ENCODE data around the gene ADGRF3.
"Not testable (repeated sequence)": the region's sequence is repeated elsewhere in the genome, so short reads cannot be mapped to it uniquely, and the experiment has no call there.

The ADGRF3 gene

GRCh38 chr2:26314243-26314642 lies 32.3 kb downstream of the ADGRF3 start:
- no peak for DNase-seq

- no peak for DNase-seq
These were observed 33.1 kb downstream of the ADGRF3 start for GRCh38 chr2:26313446-26313845.

GRCh38 chr2:26312471-26312870 lies 34.1 kb downstream of the ADGRF3 start:
- DNase-seq: no peak

- no peak for DNase-seq
These were observed 36.7 kb downstream of the ADGRF3 start for GRCh38 chr2:26309921-26310320.

- no peak for DNase-seq
These were observed 41.0 kb downstream of the ADGRF3 start for GRCh38 chr2:26305540-26305939.

- DNase-seq: not testable (repeated sequence)
These were observed 41.5 kb downstream of the ADGRF3 start for GRCh38 chr2:26305094-26305493.

- no peak for DNase-seq
These were observed 43.7 kb downstream of the ADGRF3 start for GRCh38 chr2:26302846-26303245.

- no peak for DNase-seq
These were observed 46.2 kb downstream of the ADGRF3 start for GRCh38 chr2:26300234-26300925.

- no peak for DNase-seq
These were observed 47.0 kb downstream of the ADGRF3 start for GRCh38 chr2:26299471-26300101.

GRCh38 chr2:26298638-26299393 lies 47.8 kb downstream of the ADGRF3 start:
- no peak for DNase-seq

- no peak for DNase-seq
These were observed 48.3 kb downstream of the ADGRF3 start for GRCh38 chr2:26298286-26298637.

GRCh38 chr2:26297061-26297460 lies 49.5 kb downstream of the ADGRF3 start:
- DNase-seq: no peak

- DNase-seq: no peak
These were observed 51.1 kb downstream of the ADGRF3 start for GRCh38 chr2:26295511-26295910.

GRCh38 chr2:26292646-26293045 lies 53.9 kb downstream of the ADGRF3 start:
- no peak for DNase-seq

- no peak for DNase-seq
These were observed 56.6 kb downstream of the ADGRF3 start for GRCh38 chr2:26290001-26290400.

- no peak for DNase-seq
These were observed 60.7 kb downstream of the ADGRF3 start for GRCh38 chr2:26285931-26286330.

GRCh38 chr2:26284132-26284531 lies 62.5 kb downstream of the ADGRF3 start:
- no peak for DNase-seq

GRCh38 chr2:26283606-26284005 lies 63.0 kb downstream of the ADGRF3 start:
- DNase-seq: no peak

- DNase-seq: no peak
These were observed 65.4 kb downstream of the ADGRF3 start for GRCh38 chr2:26281226-26281625.

- no peak for DNase-seq
These were observed 66.7 kb downstream of the ADGRF3 start for GRCh38 chr2:26279886-26280285.

- no peak for DNase-seq
These were observed 69.9 kb downstream of the ADGRF3 start for GRCh38 chr2:26276484-26277227.

GRCh38 chr2:26274058-26274613 lies 72.5 kb downstream of the ADGRF3 start:
- no peak for DNase-seq

- no peak for DNase-seq
These were observed 73.1 kb downstream of the ADGRF3 start for GRCh38 chr2:26273501-26273900.

Measured in effector CD4-positive, alpha-beta T cell (primary cell).